HG03175 (cell line): Measurements from ENCODE around the gene COBLL1.

ENCODE experiments used
- ATAC-seq: cut with Tn5 transposase; IDR thresholded peaks from one replicate; pipeline ENCODE4 v1.9.1; 2021; ENCODE audit warnings: mild to moderate bottlenecking, moderate library complexity; ENCODE audit not compliant: unreplicated experiment

COBLL1 gene

DNA sequence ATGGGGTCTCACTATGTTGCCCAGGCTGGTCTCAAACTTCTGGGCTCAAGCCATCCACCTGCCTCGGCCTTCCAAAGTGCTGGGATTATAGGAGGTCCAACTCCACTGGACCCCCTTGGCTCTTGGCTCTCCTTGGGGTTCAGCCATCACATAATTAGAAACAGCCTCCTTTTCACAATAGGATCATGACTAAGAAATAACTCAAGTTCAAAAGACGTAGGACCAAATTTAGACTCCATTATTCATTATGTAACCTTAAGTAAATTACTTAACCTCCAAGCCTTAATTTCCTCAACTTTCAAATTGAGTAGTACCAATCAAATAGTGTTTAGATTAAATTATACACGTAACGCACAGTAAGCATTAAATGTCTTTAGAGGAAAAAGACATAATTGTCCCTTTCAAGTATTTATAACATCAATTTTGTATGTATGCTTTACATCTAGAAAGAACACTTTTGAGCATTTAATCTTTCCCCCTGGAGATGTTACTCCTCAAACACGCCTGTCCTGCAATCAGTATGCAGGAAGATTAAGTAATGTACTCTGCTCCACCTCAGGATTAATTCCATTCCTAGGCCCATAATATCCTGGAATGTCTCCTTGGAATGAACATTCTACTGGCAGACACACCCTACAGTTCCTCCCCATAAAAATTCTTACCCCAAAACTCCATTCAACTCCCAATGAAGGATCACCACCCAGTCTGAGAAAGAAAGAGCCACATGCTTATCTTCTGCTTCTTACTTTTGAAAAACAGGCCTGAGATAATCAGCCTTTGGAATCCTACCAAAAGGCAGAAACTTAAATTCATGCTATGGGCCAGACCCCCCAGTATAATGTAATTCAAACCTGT is 49.1 kb downstream of the COBLL1 start:
- no peak for ATAC-seq

DNA sequence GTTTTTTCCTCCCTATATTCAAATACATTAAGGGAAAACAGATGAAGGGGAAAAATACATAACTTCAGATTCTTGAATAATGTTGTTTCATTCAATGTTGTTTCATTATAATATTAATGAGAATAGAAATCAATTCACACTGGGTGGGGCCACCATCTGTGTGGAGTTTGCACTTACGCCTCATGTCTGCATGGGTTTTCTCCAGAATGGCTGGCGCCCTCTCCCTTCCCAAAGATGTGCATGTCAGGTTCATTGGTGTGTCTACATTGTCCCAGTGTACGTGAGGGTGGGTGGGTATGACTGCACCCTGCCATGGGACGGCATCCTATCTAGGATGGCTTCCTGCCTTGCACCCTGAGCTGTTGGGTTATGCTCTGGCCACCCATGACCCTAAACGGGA is 51.7 kb downstream of the COBLL1 start:
- ATAC-seq, result no peak

DNA sequence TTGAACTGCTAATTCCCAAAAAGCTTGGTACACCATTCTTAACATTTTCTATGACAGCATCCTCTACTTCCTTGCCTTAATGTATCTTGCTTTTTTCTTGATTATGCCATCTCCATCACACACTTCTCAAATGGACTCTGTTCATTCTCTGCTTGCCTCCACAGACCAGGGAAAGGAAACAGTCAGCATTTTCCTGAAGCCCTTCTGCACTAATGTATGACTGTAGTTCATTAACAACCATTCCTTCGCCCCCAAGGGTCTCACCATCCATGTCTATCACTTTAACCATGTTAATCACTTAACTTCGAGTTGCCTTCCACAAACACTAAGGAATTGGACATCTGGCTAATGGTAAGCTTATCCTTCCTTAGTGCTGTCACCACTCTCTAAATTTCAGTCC is 54.8 kb downstream of the COBLL1 start:
- no peak for ATAC-seq

DNA sequence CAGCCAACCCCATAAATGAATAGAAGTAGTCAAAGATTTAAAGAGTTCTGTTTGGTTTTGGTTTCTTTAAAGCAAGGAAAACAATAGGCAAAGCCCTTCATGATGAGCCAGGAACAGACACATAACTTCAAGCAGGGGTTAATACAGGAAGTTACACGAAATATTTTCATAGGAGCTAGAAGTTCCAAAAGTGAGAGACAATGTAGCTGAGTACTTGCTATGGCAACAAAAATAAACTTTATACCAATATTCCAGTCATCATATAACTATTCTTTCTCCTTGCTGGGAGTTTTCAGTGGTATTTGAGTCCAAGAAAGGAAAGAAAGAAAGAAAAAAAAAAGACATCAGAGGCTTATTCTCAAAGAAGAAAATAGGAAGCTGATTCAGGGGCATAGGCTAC is 56.2 kb downstream of the COBLL1 start:
- ATAC-seq, result no peak

DNA sequence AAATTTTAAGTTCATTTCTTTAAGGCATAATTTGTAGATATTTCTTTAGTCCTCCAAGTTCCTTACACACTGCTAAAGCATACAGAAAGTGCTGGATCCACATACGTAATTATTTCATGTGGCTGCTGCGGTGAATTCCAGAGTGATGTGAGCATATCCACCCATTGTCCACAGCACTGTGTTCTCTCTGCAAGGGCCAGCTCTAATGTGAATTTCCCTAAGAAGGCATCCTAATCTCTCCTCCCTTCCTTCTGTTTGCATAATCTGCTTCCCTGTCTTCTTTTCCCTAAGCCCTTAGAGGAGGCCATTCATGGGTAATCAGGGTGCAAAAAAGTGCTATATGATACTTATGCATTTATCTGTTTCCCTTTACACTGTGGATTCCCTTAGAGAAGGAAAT is 57.2 kb downstream of the COBLL1 start:
- ATAC-seq, result no peak

DNA sequence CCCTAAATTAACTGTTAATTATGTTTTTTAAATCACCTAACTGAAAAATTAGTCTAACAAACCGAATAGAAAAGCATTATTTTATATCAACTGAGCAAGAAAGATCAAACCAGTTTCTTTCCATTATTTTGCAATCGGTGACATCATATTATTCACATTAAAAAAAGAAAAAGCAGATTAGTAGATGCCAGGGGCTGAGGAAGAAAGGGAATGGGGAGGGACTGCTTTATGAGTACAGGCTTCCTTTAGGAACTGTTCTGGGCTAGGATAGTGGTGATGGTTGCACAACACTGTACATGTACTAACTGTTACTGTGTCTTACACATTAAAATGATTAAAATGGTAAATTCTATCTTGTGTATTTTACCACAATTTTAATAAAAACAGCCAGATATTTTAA is 59.3 kb downstream of the COBLL1 start:
- ATAC-seq, result no peak

DNA sequence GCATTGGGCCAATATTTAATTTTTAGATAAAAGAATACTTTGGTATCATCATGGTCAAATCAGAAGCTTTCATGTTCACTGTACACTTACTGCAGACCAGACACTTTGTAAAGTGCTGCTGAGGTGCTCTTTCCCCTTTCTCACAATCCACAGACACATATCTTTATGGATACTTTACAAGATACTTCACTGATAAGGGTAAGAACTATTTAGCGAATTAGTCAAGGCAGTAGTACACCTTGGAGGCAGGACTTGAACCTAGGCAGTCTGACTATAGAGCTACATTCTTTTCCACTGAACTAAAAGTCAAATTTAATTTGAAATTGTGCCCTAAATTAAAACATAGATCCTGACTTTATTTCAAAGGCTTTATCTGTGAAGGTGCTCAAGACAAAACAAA is 60.2 kb downstream of the COBLL1 start:
- ATAC-seq, result no peak

DNA sequence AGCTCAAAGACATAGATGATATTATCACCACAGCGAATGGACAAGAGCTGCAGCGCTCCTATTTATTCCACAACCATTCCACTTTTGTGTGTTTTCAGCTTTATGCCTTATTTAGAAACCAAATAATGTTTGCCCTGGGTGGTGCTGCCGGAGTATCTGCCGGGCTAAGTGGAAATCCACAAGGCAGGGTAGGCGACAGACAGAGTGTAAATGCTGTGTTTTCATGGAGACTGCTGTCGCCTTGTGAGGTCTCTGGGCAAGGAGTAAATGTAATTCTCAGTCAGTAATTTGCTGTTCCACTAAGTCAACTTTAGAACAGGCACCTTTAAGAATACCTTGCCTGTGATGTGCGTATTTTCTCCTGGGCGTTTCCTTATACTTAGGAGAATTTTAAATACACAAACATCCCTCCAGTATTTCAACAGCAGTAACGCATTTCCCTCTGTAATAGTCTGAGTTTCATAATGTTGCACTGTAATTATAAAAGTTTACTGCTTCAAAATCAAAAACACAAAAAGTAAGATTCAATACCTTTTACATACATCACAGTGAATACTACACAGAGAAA is 60.9 kb downstream of the COBLL1 start:
- ATAC-seq, result no peak

DNA sequence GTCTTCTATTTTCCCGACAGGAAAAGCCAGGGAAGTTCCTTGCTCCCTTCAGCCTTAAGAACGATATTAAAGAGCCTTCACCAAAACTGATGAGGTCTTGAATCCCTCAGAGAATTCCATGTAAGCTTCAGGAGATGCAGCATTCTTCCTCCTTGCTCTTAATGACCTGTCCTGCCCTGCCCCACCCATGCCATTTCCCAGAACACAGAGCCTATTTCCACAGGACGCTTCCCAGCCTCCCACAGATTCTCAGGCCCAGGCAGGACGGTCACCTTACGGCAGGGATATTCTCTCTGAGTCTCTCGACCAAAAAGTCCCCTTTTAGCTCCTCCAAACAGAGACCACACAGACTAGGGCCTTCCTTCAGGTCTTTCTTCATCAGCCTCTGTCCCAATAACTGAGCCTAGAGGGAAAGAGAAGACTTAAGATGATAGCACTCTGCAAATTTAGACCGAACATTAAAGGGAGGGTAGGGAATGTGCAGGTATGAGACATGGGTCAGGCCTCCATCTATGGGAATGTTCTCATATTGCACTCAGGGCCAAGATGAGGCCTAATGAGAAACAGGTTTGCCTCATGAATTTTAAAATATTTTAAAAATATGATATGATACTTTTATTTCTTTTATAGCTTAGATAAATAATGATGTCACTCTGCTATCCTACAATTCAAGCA is 62.1 kb downstream of the COBLL1 start:
- no peak for ATAC-seq

DNA sequence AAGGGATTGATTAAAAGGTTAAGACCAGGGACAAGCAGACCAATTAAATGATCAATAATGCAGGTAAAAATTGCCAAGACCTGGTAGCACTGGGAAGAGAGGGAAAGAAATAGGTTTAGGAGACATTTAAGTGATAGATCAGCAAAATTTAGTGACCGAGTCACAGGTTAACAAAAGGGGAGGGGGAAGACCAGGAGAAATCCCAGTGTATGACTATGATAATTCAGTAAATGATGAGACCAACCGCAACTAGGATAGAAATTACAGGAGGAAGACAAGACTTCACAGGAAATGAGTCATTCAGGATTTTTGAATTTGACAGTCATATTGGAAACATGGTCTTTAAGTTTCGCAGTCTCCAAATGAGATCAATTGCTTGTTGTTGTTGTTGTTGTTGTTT is 62.9 kb downstream of the COBLL1 start:
- no peak for ATAC-seq

DNA sequence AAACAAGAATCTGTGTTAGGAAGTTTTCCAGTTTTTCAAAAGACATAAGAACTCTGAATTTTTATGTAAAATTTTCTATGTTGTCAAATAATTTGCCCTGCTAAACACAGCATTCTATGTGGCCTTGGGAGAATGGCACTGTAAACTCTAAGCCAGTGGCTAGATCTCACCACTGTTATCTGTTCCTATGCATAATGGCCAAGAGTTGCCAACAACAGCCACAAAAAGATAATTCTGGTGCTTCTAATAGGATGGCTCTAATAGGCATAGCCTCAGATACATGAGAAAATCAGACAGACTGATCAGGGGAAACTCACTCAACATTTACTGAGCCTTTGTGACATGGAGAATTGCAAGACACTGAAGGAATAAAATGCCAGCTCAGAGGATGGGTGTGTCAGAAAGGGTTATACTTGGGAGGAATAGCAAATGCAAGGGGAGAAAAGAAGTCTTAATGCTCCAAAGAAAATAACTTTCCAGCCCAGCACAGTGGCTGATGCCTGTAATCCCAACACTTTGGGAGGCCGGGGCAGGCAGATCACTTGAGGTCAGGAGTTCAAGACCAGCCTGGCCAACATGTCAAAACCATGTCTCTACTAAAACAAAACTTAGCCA is 63.7 kb downstream of the COBLL1 start:
- no peak for ATAC-seq

DNA sequence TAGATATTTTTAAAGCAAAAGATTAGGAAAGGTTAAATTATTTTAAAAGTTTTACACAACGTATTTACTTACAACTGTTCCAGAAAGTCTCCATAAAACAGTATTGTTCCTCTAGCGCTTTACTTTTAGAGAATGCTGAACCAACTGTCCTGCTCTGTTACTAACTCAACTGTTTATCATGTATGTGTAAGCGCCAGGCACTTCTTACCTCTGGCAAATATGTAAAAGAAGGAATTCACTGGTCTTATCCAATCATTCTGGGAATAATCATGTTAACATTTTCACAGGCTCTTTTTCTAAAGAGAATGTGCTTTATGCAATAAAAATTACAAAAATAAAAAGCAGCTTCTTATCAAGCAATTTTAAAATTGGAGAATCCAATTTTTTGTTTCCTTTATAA is 68.0 kb downstream of the COBLL1 start:
- no peak for ATAC-seq

DNA sequence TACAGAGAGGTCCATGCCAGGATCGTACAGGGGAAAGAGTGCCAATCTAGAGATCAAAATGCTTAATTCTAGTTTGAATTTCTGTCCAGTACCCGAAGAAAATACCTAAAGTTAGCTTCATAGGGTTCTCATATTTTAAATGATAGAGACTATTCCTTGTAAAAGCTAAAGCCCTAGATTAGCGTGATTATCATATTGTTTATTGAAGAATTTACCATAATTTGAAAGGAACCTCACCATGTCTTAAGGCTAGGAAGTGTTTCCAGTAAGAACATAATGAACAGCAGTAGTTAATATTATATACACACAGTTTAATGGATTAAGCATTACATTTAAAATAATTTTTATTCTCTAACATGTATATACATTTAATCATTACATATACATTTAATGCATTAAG is 68.5 kb downstream of the COBLL1 start:
- ATAC-seq, result no peak

DNA sequence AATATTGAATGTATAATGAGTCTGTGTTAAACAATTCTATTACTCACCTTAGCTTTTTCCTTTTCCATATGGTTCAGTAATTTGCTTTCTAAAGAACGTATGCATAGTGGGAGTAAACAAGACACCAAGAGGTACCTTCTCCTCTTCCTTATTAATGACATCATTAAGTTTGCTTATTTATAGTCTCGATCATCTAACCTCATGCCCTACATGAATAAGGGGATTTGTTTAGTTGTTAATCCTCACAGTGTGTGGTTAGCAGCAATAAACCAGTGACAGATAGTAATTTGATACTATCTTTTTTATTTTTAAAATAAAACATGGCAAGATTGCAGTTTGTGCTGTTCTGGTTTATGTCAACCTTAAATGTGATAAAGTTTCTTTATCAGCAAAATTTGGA is 69.7 kb downstream of the COBLL1 start:
- no peak for ATAC-seq

DNA sequence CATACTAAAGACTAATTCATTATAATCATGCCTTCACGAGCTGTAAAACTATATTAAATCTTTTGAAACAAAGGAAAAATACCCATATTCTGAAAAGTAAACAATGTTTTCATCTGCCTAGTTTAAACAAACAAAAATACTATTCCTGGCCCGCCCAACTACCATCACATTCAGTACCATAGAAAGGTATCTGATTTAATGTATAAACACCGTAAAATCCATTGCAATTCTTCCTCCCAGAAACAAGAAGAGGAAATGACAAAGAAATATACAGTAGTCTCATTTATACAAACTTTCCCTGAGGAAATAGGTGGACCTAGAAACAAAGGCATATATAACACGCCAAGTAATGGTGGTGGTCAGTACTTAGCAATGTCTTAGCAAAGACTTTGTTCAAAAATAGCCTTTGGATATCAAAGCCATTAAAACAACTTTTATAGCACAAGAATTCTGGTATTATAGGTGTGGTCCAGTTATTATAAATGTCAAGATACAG is 71.2 kb downstream of the COBLL1 start:
- ATAC-seq, result no peak

DNA sequence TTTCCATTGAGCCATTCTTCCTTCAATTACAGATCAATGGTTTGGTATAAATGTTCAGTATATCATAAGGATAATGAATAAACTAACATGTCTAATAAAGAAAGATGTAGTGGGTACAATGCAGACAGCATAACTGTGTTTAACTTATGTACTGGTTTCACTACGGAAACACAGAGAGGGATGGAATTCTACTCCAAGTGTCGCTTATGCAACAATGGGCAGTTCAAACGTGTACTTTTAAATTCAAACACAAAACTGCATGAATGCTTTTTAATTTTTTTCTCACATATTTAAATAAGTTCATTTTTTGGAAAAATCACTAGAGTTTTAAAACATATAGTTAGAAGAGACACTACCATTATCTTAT is 74.7 kb downstream of the COBLL1 start:
- ATAC-seq, result no peak

DNA sequence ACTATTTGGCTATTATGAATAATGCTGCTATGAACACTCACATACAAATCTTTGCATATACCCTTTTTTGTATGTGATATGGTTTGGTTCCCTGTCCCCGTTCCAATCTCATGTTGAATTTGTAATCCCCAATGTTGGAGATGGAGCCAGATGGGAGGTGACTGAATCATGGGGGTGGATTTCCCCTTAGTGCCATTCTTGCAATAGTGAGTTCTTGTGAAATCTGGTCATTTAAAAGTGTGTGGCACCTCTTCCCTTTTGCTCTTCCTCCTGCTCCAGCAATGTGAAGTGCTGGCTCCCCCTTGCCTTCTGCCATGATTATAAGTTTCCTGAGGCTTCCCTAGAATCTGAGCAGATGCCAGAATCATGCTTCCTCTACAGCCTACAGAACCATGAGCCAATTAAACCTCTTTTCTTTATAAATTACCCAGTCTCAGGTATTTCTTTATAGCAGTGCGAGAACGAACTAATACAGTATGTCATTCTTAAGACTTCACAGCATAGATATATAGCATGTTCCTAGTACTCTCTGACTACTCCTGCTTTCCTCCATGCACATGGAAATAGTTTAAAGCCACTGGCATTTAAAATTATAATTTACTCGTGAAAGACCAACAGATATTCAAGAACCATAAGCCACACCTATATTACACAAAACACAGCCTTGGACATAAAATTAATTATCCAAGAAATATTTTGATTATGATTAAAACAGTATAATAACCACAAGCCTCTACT is 75.2 kb downstream of the COBLL1 start:
- ATAC-seq, result no peak

DNA sequence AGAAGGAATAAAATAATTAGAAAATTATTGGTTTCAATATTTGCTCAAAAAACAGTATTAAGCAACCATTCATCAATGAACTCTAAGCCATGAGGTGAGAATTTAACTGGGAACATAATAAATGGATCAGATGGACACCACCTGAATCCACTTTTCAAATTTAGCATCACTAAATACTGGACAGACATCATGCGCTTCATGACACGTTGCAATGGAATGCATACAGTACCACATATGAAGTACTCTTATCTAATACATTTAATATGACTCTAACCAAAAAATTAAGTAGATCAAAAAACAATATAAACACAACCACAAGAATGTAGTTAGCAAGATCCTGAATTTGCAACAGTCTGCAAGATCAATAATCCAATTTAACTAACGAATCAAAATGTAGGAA is 76.6 kb downstream of the COBLL1 start:
- ATAC-seq, result no peak

DNA sequence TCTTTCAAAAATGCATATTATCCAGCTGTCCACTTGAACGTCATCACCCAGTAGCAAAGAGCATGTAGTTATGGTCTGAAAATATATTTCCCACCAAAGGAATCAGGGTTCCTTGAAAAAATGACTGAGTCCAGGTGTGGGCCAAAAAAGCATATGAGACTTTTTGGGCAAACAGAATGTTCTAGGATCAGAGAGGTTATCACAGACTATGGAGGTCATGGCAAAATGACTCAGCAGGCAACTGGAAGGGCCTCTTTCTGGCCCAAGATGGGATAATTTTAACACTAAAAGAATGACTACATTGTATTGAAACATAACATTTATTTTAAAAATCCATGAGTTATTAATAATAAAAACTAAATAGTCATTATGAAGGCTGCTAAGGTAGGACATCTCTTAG is 77.1 kb downstream of the COBLL1 start:
- ATAC-seq, result no peak

DNA sequence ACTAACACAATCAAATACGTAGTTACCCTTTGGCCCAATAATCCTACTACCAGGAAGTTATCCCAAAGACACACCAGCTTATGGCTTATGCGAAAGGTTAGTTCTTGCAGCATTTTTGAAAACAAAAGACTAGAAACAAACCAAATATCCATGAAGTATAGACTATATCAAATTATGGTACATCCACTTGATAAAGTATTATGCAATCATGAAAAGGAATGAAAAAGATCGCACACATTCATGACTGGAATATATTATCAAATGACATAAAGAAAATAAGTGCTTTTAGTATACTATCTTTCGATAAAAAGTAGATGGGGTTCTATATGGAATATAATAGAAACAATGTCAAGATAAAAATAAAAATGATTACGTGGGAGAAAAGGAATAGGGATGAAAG is 78.2 kb downstream of the COBLL1 start:
- no peak for ATAC-seq
